PC-9 (cell line): Measurements from ENCODE around the gene DERL2. TPM values are rescaled to one million over a fixed set of nuclear protein-coding genes. Genes with fewer than 3 reads are reported as not detected.
A peak's percentile ranks its signal among the peaks of the same experiment; 100 is the strongest.

ENCODE experiments used
- BruUV-seq: library from RNA; stranded (reverse); fragments of 400-500 nt; replicated peaks from 2 replicates; lab custom pipeline; 2021; lab: Mats Ljungman, UMichigan
- CTCF ChIA-PET: fragments of 300-600 bp; sonication (Branson Sonifier 250); formaldehyde crosslinking; loops from one replicate; lab custom pipeline; 2022; ENCODE audit warnings: antibody characterized with exemption; lab: Charles Lee
- POLR2A ChIA-PET: fragments of 300-600 bp; sonication (Branson Sonifier 250); formaldehyde crosslinking; loops from one replicate; lab custom pipeline; 2022; ENCODE audit warnings: antibody characterized with exemption; ENCODE audit not compliant: unreplicated experiment; lab: Charles Lee
- DNase-seq, 2 experiments: peaks; one replicate each; pipeline versions ENCODE4 v3.0.0 to v3.0.0-alpha.2; 2015 to 2022; ENCODE audit warnings: mixed read lengths in 1 of 2
- H2AFZ ChIP-seq: fragments of 200-600 bp; sonication (generic); 2 replicates; pipeline ENCODE4 v1.8.1; 2017; ENCODE audit warnings: antibody characterized with exemption
- H3F3A ChIP-seq: fragments of 200-600 bp; sonication (generic); 2 replicates; pipeline ENCODE4 v1.8.1; 2017; ENCODE audit warnings: antibody characterized with exemption, mild to moderate bottlenecking, low read depth; ENCODE audit not compliant: insufficient read depth
- H3K27ac ChIP-seq: fragments of 200-600 bp; sonication (generic); 2 replicates; pipeline ENCODE4 v1.6.1; 2016; ENCODE audit warnings: mixed run types
- H3K27me3 ChIP-seq: fragments of 200-600 bp; sonication (generic); 2 replicates; pipeline ENCODE4 v1.6.1; 2016; ENCODE audit warnings: low read depth, mixed run types; ENCODE audit not compliant: insufficient read depth
- H3K36me3 ChIP-seq: fragments of 200-600 bp; sonication (generic); 2 replicates; pipeline ENCODE4 v1.6.1; 2016; ENCODE audit warnings: low read depth, mixed run types
- H3K4me1 ChIP-seq: fragments of 200-600 bp; sonication (generic); replicated peaks from 2 replicates; pipeline ENCODE4 v1.6.1; 2016; ENCODE audit warnings: mixed run types; ENCODE audit not compliant: insufficient read depth
- H3K4me2 ChIP-seq: fragments of 200-600 bp; sonication (generic); 2 replicates; pipeline ENCODE4 v1.6.1; 2017; ENCODE audit warnings: mixed run types
- H3K4me3 ChIP-seq: fragments of 200-600 bp; sonication (generic); 2 replicates; pipeline ENCODE4 v1.6.1; 2016; ENCODE audit warnings: mixed run types
- H3K79me2 ChIP-seq: fragments of 200-600 bp; sonication (generic); 2 replicates; pipeline ENCODE4 v1.6.1; 2017; ENCODE audit warnings: low read depth, mixed run types
- H3K9me2 ChIP-seq: fragments of 200-600 bp; sonication (generic); 2 replicates; pipeline ENCODE4 v1.8.1; 2017; ENCODE audit warnings: mild to moderate bottlenecking; ENCODE audit not compliant: insufficient read depth
- H3K9me3 ChIP-seq: fragments of 200-600 bp; sonication (generic); 2 replicates; pipeline ENCODE4 v1.8.1; 2016; ENCODE audit warnings: low read depth; ENCODE audit not compliant: insufficient read depth
- H4K20me1 ChIP-seq: fragments of 200-600 bp; sonication (generic); 2 replicates; pipeline ENCODE4 v1.8.1; 2017; ENCODE audit not compliant: insufficient read depth
- CTCF ChIP-seq: fragments of 200-600 bp; sonication (generic); conservative IDR thresholded peaks from 2 replicates; pipeline ENCODE4 v1.6.1; 2017; ENCODE audit warnings: mixed run types, antibody characterized with exemption, mild to moderate bottlenecking, moderate library complexity
- EZH2 ChIP-seq: fragments of 200-600 bp; sonication (generic); IDR thresholded peaks from 2 replicates; pipeline ENCODE4 v1.8.0; 2017; ENCODE audit warnings: antibody characterized with exemption, low read depth
- intact Hi-C: fragments of 100-400 bp; cut with micrococcal nuclease; formaldehyde crosslinking; loops from one replicate; pipeline ENCODE4 v1.10.0; 2022; ENCODE audit not compliant: unreplicated experiment
- total RNA-seq: library from RNA; stranded (reverse); gene quantifications from 2 replicates; pipeline ENCODE4 v1.2.3, GENCODE V29; 2021

Gene DERL2
- total RNA-seq, 1 experiment from 2014 or later: 71.1 TPM

DNA sequence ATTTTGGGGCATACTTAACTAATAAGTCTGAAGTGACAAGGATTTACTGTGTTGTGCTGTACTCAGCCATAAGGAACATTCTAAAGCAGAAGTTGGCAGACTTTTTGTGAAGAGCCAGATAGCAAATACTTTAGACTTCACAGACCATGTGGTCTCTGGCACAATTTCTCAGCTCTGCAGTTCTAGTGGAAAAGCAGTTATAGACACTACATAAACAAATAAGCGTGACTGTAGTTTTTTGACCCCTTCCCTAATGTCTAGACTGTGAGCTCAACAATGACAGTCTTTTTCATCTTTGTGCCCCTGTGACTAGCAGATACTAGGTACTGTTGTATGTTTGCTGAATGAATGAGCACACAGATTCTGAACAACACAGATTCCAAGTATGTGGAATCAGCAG lies 61.1 kb downstream of the DERL2 start:
- no TSS peak for BruUV-seq
- ChIA-PET POLR2A (interaction anchor here (0.6 kb wide), 1 partner anchor 82 kb away, joined by 3 read pairs; no protein-coding TSS in a partner anchor), CTCF (no interaction called here)

GRCh38 chr17:5422505-5422904 lies 63.5 kb downstream of the DERL2 start:
- ChIA-PET POLR2A (interaction anchor here (0.6 to 0.7 kb wide), 2 partner anchors 230 to 1217 kb away, joined by 5 to 7 read pairs; no protein-coding TSS in a partner anchor), CTCF (interaction anchor here (0.8 kb wide), 1 partner anchor 17 kb away, joined by 5 read pairs; the partner anchor contains the start of gene C1QBP)
- Histone ChIP-seq H3K27me3 (no peaks in the 10 kb centered on the region), H3K9me2 (no peaks in the 10 kb centered on the region), H3K4me1 (peaks cover 31% of the 10 kb centered on the region), H3K36me3 (peaks cover 55% of the 10 kb centered on the region), H3K79me2 (peaks cover 43% of the 10 kb centered on the region), H3K4me3 (no peak overlapping the region), H2AFZ (no peak overlapping the region), H4K20me1 (no peaks in the 10 kb centered on the region), H3K4me2 (peak overlapping the region; percentile 31; the same call in 1 of the 2 replicates), H3F3A (peaks cover 38% of the 10 kb centered on the region), H3K9me3 (no peaks in the 10 kb centered on the region), H3K27ac (no peak overlapping the region)
- intact Hi-C loops: loop anchor here (5.0 kb wide), 1 partner anchor 45 kb away; the partner anchor contains the start of gene DHX33
- DNase-seq: peak in 1 of 2 experiments; percentile 81
- TF ChIP-seq EZH2 (no peak), CTCF (no peak)
- no TSS peak for BruUV-seq

More for the DNA sequence above, 61.1 kb downstream of the DERL2 start:
- DNase-seq: no peak
- peaks cover 33% of the 10 kb centered on the region; the same call in 1 of the 2 replicates for H3F3A ChIP-seq
- H3K4me1 ChIP-seq: peaks cover 24% of the 10 kb centered on the region
- peaks cover 24% of the 10 kb centered on the region for H3K79me2 ChIP-seq
- peaks cover 67% of the 10 kb centered on the region for H3K36me3 ChIP-seq
- no peak overlapping the region for H3K27ac ChIP-seq
- H3K9me3 ChIP-seq: no peaks in the 10 kb centered on the region
- no peaks in the 10 kb centered on the region for H3K9me2 ChIP-seq
- no peaks in the 10 kb centered on the region for H4K20me1 ChIP-seq
- no peak overlapping the region for H3K4me3 ChIP-seq
- TF ChIP-seq EZH2 (no peak), CTCF (no peak)
- intact Hi-C loops: loop anchor here (5.0 kb wide), 1 partner anchor 42 kb away; the partner anchor contains the start of gene DHX33
- H3K27me3 ChIP-seq: no peaks in the 10 kb centered on the region
- no peak overlapping the region for H2AFZ ChIP-seq
- no peak overlapping the region for H3K4me2 ChIP-seq

Other genes starting within 250 kb of the DERL2 start
- gene RABEP1, start 203.9 kb downstream of the DERL2 start, total RNA-seq: 41.9 and 53.0 TPM in 2 replicates
- gene NUP88, start 66.5 kb downstream of the DERL2 start, total RNA-seq: 88.6 and 93.1 TPM in 2 replicates
- gene RPAIN, start 66.0 kb downstream of the DERL2 start, total RNA-seq: 56.3 and 70.2 TPM in 2 replicates
- 206 and 230 TPM in 2 replicates for gene C1QBP, start 47.0 kb downstream of the DERL2 start, total RNA-seq
- 25.4 and 28.1 TPM in 2 replicates for gene DHX33, start 17.2 kb downstream of the DERL2 start, total RNA-seq
- gene MIS12, start 388 bp upstream of the DERL2 start, total RNA-seq: 19.5 and 20.3 TPM in 2 replicates
- gene NLRP1, start 98.3 kb upstream of the DERL2 start, total RNA-seq: 0.63 and 0.75 TPM in 2 replicates